SK-N-SH (cell line): ENCODE measurements around the gene AFMID.

Experiments used
- CHD2 ChIP-seq: fragments of 150-350 bp; IDR thresholded peaks from 2 replicates; pipeline ENCODE4 v1.6.1; 2018; ENCODE audit warnings: low read length; ENCODE audit not compliant: partially characterized antibody
- CTCF ChIP-seq: fragments of 200-600 bp; sonication (generic); IDR thresholded peaks from 2 replicates; pipeline ENCODE4 v1.6.1; 2017; ENCODE audit warnings: antibody characterized with exemption, mild to moderate bottlenecking, moderate library complexity
- EP300 ChIP-seq, 2 experiments: IDR thresholded peaks; 2 replicates each; pipeline versions ENCODE4 v1.4.0 to v1.6.1; 2012; ENCODE audit warnings: borderline replicate concordance in 1 of 2, low read depth in 1 of 2, low read length in 1 of 2
- MXI1 ChIP-seq: IDR thresholded peaks from 2 replicates; pipeline ENCODE4 v1.6.1; 2012; ENCODE audit warnings: mild to moderate bottlenecking, low read depth, low read length, improper control_type of control experiment
- SIN3A ChIP-seq: IDR thresholded peaks from 2 replicates; pipeline ENCODE4 v1.6.1; 2012; ENCODE audit warnings: low read depth, mild to moderate bottlenecking, low read length, moderate library complexity, borderline replicate concordance
- USF1 ChIP-seq: IDR thresholded peaks from 2 replicates; pipeline ENCODE4 v1.4.0; 2012; ENCODE audit warnings: low read depth, borderline replicate concordance
- YY1 ChIP-seq: IDR thresholded peaks from 2 replicates; pipeline ENCODE4 v1.4.0; 2012; ENCODE audit warnings: low read depth, mild to moderate bottlenecking

DNA sequence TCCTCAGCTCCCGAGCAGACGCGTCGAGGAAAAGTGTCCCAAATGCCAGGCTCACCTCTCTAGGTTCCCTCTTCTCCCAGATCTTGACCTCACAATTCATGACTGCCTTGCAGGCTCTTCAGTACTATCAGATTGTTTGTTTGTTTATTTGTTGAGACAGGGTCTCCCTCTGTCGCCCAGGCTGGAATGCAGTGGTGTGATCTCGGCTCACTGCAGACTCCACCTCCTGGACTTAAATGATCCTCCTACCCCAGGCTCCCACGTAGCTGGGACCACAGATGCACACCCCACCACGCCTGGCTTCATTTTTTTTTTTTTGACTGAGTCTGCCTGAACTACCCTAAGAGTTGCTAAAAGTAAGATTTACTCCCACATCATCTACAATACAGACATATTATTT, 60.1 kb downstream of the AFMID start:
- TF ChIP-seq CTCF (no peak), MXI1 (no peak), CHD2 (no peak), USF1 (no peak), EP300 (IDR thresholded peaks at IDR 0.05; ENCODE audit: borderline replicate concordance in 1 of 2, low read depth in 1 of 2, low read length in 1 of 2) (no peak), SIN3A (no peak), YY1 (no peak)
